ENCODE measurements around the gene NXF1.
A peak's percentile ranks its signal among the peaks of the same experiment; 100 is the strongest.
"Not testable (repeated sequence)": the region's sequence is repeated elsewhere in the genome, so short reads cannot be mapped to it uniquely, and the experiment has no call there.

NXF1 gene

DNA sequence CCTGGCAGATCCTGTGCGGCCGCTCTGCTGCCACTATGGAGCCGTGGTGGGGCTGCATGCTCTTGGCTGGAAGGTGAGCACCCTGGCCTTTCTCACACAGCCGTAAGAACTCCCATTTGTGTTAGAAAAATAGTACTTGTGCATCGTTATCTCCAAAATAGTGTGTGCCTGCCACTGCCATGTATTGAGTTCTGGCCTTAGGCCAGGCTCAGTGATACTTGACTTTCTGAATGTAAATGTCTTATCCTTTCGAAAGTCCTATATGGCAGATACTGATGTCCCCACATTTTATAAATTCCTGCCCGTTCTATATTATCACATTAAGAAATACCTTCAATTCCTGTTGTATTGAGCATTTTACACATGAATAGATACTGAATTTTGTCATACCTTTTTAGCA is 22.5 kb downstream of the NXF1 start:
- DNase-seq: no peak

DNA sequence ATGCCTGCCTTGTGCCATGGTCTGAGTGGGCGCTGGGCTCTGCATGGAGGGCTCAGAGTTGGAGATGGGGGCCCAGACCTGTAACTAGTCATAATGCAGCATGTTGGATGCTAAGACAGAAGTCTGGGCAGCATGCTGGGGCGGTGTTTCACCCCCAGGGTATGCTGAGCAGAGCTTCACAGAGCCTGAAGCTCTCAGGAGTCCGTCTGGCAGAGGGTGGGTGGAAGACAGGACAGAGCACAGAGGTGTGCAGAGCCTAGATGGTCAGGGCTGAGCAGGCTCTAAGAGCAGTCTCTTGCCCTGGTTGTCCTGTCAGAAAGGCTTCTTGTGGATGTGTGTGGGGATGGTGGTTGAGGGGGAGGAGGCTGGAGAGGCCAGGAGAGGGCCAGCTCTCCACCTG is 26.8 kb downstream of the NXF1 start:
- DNase-seq: no peak

DNA sequence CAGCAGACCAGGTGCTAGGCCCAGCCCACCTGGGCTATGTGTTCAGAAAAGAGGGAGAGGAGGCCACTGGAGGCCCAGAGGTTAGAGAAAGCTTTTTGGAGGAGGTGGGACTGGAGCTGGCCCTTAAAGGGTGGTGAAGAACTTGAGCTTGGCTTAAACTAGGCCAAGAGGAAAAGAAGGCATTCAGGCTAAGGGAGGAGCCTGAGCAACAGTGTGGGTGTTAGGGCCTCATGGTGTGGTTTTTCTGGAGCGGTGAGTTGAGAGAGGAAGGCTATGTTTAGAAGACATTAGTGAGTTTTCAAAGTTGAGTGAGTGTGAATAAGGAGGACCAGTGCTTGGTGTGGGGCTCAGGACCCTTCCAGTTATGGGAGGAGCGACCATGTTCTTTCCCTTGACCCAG is 27.9 kb downstream of the NXF1 start:
- no peak for DNase-seq

DNA sequence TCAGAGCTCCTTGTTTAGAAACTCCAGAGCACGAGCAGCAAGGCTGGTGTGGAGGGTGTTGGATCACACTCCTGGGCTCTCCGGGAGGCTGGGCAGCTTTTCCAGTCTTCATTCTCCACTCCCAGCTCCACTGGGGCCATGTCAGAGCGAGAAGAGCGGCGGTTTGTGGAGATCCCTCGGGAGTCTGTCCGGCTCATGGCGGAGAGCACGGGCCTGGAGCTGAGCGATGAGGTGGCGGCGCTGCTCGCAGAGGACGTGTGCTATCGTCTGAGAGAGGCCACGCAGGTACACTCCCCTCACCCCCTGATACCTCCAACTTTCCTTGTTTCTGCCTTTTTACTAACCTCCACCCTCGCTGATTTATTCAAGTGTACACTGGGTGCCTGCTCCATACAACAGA is 29.6 kb downstream of the NXF1 start:
- no peak for DNase-seq

DNA sequence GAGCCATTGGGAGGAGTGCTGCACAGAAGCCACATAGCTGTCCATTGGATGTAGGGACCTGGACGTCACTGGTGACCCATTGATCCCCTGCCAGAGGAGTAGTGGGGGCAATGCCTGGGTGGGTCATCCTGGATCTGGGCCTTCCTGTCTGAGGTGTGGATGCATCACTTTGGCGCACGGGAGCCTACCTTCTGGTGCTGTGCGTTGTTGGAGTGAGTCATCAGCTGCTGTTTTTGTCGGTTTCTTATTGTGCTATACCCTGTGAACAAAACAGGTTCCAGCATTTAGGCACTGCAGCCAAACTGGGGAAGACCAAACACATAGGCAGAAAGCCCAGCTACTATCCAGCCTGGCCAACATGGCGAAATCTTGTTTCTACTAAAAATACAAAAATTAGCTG is 30.8 kb downstream of the NXF1 start:
- no peak for DNase-seq

DNA sequence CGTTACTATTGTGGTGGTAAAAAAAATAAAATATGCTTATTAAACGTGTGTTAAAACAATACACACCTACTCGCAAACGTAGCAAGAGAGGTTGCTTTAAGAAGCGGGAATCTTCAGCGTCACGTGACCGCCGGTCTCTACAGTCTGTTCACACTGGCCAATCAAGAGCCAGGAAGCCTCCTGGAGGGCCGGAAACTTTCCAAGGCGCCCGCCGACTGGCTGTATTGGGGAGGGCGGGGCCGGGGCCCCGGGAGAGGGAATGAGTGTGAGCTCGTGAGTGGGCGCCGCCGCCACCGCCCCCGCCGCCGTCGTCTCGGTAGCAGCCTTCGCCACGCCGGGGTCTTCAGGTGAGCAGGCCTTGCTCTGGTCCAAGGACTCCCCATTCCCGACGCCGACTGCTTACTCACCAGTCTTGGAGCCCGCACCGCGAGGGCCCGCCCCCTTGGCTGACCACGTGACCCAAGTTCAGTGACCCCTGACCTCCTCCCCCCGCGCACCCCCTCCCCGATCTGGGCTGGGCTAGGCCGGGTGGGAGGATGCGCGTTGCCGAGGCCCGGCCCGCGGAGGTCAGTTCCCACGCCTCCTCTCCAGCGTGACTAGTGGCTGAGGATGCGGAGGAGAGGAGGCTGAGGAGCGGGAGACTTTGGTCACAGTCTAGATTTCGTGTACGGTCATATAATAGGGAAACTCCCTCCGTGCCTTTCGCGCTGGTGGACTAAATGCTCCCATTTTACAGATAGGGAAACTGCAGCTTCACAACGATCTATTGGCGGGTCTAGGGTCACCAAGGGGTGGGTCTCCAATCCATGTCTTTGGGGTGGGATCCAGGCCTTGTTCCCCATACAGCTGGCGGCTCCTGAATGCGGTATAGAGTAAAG is 33.9 kb downstream of the NXF1 start, which contains the start of gene TAF6L:
TSS of gene TAF6L (plus strand) at position 253 of the 878 bp plus-strand sequence. CDS start 4,388 bp downstream, outside the sequence.
- peak; percentile 90 for DNase-seq

DNA sequence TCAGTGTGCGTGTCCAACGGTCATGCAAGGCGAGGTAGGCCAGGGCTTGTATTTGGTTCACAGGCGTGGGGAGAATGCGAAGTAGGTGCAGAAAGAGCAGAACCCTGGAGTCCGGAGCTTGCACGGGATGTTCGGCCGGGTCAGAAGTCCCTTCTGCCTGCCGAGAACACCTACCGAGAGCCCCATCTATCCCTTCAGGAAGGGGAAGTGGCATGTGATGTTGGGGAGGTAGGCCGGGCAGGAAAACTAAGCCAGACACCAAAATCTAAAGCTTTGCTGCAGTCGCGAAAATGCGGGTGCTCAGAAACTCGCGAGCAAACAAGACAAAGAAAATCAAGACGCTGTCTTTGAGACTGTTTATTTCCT is 34.5 kb downstream of the NXF1 start:
- DNase-seq: no peak

DNA sequence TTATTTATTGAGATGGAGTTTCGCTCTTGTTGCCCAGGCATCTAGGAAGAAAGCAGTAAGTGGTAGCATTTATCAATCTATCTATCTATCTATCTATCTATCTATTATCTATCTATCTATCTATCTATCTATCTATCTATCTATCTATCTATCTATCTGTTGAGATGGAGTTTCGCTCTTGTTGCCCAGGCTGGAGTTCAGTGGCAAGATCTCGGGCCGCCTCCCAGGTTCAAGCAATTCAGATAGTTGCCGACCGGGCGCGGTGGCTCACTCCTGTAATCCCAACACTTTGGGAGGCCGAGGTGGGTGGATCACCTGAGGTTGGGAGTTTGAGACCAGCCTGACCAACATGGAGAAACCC is 44.4 kb downstream of the NXF1 start:
- DNase-seq: not testable (repeated sequence)

DNA sequence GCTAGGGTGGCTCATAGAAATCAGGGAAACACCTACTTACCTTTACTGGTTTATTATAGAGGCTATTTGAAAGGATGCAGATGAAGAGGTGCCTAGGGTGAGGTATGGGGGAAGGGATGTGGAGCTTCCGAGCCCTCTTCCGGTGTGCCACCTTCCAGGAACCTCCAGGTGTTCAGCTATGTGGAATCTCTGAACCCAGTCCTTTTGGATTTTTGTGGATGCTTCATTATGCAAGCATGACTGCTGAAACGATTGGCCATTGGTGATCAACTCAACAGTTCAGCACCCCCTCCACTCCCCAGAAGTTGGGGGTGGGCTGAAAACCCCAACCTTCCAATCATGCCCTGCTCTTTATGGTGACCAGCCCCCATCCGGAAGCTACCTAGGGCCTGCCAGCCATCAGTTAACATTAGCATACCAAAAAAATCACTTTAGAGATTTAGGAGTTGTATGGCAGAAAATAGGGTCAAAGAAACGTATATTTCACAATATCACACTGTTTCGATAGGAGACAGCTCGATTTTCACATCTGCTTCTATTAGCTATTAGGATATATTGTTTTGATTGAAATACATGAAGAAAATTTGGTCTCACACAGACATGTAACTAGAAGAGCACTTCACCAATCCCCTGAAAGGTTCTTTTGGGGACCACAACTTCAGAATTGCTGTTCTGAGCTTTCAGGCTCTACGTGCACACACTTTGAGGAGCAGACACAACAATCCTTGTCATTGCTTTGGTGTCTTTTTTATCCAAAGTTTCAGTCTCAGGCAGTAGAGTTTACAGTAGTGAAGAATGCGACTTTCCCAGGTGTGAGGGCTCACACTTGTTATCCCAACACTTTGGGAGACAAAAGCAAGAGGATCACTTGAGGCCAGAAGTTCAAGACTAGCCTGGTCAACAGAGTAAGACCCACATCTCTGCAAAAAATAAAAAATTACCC is 47.1 kb downstream of the NXF1 start:
- no peak for DNase-seq

DNA sequence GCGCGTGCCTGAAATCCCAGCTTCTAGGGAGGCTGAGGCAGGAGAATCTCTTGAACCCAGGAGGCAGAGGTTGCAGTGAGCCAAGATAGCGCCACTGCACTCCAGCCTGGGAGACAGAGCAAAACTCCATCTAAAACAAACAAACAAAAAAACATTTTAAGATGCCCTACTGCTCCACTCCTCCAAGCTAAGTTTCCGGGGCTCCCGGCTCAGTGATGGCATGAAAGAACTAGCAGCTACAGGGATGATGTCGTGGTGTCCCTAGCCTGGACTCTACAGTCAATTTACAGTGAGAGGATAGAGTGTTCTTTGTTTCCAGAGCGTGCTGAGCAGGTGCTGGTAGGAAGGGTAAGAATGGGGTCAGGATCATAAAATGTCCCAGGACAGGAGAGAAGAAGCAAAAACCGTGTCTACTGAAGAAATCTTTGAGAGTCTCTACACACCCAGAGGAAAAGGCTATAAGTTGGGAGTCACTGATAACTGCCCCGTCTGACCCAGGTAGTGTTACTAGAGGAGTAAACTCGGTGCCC is 50.1 kb downstream of the NXF1 start:
- no peak for DNase-seq

DNA sequence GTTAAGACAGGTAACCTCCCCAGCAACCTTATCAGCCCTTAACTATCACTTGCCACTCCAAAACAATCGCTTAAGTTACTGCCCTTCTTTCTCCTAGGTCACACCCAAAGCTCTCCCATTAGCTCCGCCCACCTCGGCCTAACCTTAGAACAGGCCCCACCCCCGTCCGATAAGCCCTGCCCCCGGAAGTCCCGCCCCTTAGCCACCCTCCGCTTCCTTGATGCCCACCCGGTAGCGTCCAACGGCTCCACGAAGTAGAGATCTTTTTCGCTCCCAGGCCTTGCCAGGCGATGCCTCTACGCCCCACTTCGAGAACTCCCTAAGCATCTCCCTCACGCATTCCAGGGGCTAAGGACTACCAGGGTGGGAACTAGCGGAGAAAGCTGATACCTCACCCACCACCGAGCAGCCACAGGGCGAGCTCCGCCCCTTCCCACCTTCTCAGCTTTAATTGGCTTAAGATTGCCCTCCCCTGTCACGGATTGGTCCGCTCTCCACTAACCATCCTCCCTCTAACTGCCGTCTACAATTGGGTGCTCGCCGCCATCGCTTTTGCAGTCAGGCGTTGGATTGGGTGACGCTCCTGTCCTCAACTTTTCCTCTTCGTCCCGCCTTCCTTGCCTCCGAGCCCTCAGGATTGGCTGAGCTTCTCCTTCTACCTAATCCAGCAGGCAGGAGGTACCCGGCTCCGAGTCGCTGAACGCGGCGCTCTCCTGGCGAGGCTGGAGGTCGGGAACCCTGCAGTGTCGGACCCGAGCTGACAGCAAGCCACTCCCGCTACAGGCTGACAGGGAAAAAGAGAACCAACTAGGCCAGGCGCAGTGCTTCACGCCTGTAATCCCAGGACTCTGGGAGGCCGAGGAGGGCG is 51.3 kb downstream of the NXF1 start, which contains the start of gene ZBTB3:
TSS of gene ZBTB3 (minus strand) at position 425 of the 868 bp plus-strand sequence. CDS start 496 bp downstream, outside the sequence.
- peak; percentile 95 for DNase-seq

DNA sequence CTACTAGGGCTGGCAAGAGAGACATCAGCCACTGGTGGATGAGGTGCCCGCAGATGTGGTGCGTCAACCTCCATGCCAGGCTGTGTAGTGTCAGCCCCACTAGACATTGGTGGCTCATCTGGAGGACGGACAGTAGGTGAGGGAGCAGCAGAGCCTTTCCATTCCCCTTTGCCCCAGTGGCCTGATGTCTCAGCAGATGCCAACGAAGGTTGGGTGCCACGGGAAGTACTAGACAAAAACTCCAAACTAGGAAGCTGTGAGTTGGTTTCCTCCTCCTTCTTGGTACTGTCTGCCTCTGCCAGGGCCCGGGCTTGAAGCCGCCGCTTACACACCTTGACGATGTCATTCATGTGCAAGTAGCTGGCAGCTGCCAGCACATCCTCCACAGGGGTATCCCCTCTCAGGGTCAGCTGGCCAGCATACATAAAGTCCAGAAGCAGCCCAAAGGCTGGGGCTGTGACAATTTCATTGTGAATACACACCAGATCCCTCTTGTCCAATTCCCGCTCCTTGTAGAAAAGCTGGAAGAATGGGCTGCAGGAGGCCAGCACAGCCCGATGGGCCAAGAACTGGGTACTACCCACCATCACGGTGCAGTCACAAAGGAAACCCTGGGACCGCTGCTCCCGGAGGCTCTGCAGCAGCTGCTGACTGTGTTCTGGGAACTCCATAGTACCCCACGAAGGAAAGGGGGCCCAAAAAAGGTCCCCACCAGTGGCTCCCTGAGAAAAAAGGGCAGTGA is 52.1 kb downstream of the NXF1 start:
- DNase-seq: no peak

DNA sequence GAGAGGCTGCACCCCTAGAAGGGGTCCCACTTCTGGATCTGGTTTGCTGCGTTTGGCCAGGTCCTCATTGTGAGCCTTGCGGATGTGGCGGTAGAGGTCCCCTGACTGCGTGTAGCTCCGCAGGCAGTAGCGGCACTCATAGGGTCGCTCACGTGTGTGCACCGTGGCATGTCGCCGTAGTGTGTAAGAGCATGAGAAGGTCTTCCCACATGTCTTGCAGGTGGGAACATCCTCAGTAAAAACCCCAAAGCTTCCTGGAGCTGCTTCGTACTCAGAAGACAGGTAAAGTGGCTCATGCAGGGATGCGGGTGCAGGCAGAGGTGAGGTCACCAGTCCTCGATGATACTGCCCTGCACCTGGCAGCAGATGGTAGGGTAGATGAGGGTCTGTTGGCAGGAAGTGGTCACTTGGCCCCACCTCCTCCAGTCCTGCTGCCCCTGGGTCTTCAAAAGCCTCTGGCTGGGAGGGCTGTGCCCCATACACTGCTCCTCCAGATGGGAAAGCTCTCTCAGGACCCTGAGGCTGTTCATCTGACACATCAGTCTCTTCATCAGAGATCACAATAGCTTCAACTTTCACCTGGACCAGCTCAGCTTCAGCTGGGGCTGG is 53.0 kb downstream of the NXF1 start:
- DNase-seq: no peak

DNA sequence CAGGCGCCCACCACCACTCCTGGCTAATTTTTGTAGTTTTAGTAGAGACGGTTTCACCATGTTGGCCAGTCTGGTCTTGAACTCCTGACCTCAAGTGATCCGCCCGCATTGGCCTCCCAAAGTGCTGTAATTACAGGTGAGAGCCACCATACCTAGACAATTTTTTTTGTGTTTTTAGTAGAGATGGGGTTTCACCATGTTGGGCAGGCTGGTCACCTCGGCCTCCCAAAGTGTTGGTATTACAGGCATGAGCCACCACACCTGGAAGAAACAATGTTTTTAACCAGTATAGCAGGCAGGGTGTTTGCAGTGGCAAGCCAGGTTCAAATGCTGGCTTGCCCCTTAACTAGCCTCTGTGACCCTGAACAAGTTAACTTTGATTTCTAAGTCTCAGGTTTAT is 55.3 kb downstream of the NXF1 start:
- not testable (repeated sequence) for DNase-seq

DNA sequence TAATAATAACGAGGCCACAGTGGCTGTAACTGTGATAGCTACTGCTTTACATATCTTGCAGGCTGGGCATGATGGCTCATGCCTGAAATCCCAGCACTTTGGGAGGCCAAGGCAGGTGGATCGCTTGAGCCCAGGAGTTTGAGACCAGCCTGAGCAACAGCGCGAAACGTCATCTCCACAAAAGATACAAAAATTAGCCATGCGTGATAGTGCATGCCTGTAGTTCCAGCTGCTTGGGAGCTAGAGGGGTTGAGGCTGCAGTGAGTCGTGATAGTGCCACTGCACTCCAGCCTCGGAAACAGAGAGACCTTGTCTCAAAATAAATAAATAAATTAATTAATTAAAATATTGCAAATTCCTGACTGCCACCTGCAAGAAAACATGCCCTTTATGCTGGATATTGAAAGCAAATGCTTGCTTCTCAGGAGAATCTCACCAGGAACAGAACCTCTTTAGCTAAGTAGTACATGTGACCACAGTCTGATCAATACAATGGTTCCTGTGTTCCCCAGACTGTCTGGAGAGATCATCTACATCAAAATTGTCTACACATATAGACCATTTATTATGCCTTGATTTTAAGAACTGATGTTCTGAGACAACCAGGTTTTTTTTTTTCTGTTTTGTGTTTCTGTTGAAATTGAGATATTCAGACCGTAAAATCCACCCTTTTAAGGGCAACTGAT is 57.6 kb downstream of the NXF1 start:
- DNase-seq: no peak
